GM18508 (cell line): ENCODE measurements around the gene MCTP2.
"Not testable (repeated sequence)": the region's sequence is repeated elsewhere in the genome, so short reads cannot be mapped to it uniquely, and the experiment has no call there.

ENCODE experiments used
- ATAC-seq: cut with Tn5 transposase; IDR thresholded peaks from one replicate; pipeline ENCODE4 v1.9.1; 2021; ENCODE audit warnings: moderate number of reproducible peaks; ENCODE audit not compliant: insufficient read depth, unreplicated experiment

The MCTP2 gene

DNA sequence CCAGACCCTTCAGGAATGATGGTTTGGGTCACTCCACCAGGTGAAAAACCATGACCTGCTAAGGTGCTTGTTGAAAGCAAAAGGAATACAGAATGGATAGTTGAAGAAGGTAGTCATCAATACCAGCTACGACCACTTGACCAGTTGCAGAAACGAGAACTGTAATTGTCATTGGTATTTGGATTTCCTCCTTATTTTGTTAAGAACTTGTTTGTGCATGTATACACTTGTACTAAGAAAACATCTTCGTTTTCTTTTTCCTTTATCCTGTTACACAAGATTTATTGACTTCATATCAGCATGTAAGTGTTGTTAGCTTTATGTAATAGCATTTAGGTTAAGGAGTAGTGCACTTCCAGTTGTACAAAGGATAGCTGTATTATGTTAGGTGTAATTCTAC is 261.8 kb downstream of the MCTP2 start:
- no peak for ATAC-seq

DNA sequence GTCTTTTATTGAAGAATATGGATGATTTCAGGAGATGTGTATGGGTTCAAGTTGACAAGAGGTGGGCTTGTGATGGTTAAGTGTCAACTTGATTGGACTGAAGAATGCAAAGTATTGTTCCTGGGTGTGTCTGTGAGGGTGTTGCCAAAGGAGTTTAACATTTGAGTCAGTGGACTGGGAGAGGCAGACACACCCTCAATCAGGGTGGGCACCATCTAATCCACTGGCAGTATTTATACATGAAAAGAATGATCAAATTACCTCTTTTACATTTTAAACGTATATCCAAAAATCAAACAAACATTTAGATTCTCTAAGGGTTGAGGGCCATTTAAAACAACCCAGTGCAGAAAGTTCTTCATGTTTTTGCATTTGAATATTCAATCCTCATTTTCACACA is 262.2 kb downstream of the MCTP2 start:
- not testable (repeated sequence) for ATAC-seq

DNA sequence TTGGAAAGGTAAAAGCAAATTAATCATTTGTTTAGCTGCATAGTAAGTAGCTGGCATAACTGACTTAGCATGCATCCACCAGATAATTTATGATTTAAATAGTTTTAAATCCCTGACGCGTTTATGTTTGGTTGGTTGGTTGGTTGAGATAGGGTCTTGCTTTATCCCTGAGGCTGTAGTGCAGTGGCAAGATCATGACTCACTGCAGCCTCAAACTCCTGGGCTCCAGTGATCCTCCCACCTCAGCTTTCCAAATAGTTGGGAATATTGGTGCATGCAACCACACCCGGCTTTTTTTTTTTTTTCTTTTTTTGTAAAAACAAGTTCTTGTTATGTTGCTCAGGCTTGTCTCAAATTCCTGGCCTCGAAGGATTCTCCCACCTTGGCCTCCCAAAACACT is 263.4 kb downstream of the MCTP2 start:
- ATAC-seq, result no peak

DNA sequence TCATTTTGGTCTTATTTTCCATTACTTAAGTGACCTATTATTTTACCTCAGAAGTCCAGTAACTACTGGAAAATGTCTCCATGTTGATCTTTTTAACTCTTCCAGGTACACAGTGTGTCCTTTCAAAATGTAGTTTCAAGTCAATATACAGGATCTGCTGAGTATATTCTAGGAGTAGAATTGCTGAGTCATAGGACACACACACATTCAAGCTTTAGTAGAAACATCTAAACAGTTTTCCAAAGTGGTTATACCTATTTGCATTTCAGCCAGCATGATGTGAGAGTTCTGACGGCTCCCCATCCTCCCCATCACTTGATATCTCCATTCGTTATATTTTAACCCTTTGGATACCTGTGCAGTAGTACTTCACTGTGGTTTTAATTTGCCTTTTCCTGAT is 271.9 kb downstream of the MCTP2 start:
- ATAC-seq, result no peak

DNA sequence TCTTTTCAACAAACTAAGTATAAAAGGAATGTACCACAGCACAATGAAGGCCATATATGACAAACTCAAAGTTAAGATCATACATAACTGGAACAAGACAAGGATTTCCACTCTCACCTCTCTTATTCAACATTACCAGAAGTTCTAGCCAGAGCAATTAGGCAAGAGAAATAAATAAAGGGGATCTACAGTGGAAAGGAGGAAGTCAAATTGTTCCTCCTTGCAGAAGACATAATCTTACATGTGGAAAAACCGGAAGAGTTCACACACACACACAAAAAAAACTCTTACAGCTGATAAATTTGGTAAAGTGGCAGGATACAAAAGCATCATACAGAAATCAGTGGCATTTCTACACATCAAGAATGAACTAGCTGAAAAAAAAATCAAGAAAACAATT is 277.9 kb downstream of the MCTP2 start:
- ATAC-seq, result no peak

DNA sequence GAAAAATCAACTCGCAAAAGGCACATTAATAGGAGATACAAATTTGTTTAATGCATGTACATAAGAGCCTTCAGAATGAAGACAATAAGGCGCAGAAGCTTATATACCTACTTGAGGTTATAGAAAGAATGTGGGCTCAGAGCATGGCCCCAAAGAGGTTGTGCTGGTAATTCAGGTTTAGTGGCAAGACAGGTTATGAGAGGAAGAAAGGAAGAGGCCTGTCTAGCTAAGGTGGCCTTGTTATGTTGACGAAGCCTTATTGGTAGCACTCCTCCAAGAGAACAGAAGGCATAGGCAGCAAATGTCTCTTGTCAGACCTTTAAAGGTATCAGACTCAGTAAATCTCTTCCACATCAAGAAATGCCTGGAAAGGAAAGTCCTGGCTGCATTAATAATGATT is 290.8 kb downstream of the MCTP2 start:
- no peak for ATAC-seq

DNA sequence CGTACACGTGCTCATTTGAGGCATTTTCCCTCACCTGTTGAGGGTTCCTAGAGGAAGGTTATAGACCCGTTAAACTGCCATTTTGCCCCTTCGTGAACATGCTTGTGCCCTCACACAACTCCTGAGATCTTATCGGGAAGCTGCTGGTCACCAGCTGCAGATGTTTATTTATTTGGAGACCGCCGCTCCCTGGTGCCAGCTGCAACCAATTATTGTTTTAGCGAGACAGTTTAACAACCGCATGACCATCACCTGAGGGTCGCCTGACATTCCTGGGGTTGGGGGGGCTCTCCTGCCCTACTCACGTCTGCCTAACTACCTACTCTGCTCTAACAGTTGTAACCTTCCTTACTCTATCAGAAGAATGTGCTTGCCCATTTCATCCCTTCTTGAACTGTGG is 292.5 kb downstream of the MCTP2 start:
- ATAC-seq, result no peak

DNA sequence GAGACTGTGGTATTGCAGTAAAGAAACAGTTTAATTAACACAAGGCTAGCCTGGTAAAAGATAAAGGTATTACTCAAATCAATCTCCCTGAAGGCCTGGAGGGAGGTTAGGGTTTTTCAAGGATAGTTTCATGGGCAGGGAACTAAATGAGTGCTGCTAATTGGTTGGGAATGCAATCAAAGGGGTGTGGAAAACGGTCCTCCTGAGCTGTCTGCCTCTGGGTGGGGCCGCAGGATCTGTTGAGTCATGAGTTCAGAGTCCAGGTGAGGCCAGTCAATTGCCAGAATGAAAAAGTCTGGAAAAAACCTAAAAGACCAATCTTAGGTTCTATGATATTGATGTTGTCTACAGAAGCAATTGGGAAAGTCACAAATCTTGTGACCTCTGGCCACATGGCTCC is 293.2 kb downstream of the MCTP2 start:
- ATAC-seq, result no peak

DNA sequence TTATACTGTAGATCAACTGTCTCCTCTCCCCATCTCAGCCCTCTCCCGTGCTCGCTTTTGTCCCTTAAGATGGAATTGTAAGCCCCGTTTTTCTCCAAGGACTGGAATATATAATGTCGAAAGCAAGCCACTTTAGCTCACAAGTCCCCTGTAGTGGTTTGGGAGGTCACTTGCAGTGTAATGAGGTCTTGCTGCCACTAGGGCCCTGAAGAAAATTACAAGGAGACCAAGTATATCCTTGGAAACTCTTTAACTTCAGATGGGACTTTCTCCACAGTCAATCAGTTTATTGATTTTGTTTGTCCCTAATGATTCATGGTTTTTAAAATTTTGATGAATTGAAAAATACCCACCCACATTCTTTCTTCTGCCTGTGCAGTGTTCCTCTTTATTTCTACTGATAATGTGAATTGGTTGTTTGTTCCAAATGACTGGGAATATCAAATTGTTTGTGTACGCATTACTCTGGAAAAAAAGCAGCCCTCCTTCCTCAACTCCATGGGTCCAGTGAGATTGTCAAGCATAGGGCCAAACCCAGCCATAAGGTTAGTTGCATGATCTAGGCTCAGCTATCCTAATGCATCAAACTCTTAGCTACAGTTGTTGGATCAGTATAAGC is 294.8 kb downstream of the MCTP2 start:
- ATAC-seq, result no peak

DNA sequence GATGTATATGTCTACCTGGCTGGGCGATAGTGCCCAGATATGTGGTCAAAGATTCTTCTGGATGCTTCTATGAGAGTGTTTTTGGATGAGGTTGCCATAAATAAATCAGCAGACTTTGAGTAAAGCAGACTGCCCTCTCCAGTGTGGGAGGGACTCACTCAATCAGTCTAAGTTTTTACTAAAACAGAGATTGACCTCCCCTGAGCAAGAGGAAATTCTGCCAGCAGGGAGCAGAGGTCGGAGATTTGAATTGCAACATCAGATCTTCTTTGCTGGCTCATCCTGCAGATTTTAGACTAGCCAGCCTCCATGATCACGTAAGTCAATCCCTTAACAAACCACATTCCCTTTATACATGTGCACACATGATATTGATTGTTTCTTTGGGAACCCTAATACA is 300.9 kb downstream of the MCTP2 start:
- no peak for ATAC-seq
